ENCODE results near the gene FLT4. TPM values are rescaled to one million over a fixed set of nuclear protein-coding genes. Genes with fewer than 3 reads are reported as not detected.
A peak's percentile ranks its signal among the peaks of the same experiment; 100 is the strongest.

FLT4 gene
- total and polyA plus RNA-seq, 9 of the 15 experiments (the other 6 are each of a cell fraction or from before 2014, with no cell fraction given): 0.01 to 0.42 (median 0.14) TPM; not detected in 2

DNA sequence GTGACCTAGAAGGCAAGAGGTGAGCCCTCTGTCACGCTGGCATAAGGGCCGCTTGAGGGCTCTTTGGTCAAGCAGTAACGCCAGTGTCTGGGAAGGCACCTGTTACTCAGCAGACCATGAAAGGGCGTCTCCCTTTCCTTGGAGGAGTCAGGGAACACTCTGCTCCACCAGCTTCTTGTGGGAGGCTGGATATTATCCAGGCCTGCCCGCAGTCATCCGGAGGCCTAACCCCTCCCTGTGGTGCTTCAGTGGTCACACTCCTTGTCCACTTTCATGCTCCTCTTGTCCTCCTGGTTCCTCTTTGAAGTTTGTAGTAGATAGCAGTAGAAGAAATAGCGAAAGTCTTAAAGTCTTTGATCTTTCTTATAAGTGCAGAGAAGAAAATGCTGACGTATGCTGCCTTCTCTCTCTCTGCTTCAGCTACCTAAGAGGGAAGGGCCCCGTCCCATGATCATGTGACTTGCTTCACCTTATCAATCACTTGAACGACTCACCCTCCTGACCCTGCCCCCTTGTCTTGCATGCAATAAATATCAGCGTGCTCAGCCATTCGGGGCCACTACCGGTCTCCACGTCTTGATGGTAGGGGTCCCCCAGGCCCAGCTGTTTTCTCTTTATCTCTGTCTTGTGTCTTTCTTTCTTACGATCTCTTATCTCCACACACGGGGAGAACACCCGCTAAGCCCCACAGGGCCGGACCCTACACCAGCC is 41.4 kb downstream of the FLT4 start (continued):
- TF ChIP-seq NR4A1 (CRISPR knock-in tag; IDR thresholded peaks at IDR 0.05) (no peak), NR4A1 (tag; IDR thresholded peaks at IDR 0.05) (no peak), NEUROD1 (IDR thresholded peaks at IDR 0.05; ENCODE audit: borderline replicate concordance, low read depth, low read length, partially characterized antibody) (no peak), ZNF324 (CRISPR knock-in tag; IDR thresholded peaks at IDR 0.05) (no peak), ZNF668 (CRISPR knock-in tag; IDR thresholded peaks at IDR 0.05) (no peak), ILF3 (IDR thresholded peaks at IDR 0.05; ENCODE audit: borderline replicate concordance) (no peak), LEF1 (IDR thresholded peaks at IDR 0.05) (peak; percentile 62; the same call in 1 of the 2 replicates), CBFA2T2 (conservative IDR thresholded peaks at IDR 0.05) (0 out of 2 replicates have a peak, but pooled peaks have one; percentile 20), ZNF232 (CRISPR knock-in tag; IDR thresholded peaks at IDR 0.05) (no peak), ZNF239 (CRISPR knock-in tag; IDR thresholded peaks at IDR 0.05) (no peak), ZNF586 (CRISPR knock-in tag; conservative IDR thresholded peaks at IDR 0.05) (no peak), MBD2 (IDR thresholded peaks at IDR 0.05; ENCODE audit: borderline replicate concordance, low read depth) (no peak), ZNF263 (CRISPR knock-in tag; IDR thresholded peaks at IDR 0.05; ENCODE audit: borderline replicate concordance) (peak; percentile 71; the same call in 1 of the 2 replicates), HSF4 (CRISPR knock-in tag; IDR thresholded peaks at IDR 0.05; ENCODE audit: borderline replicate concordance) (no peak), TCF7 (IDR thresholded peaks at IDR 0.05; ENCODE audit: borderline replicate concordance) (no peak), BACH1 (tag; IDR thresholded peaks at IDR 0.05) (no peak), ZFX (CRISPR knock-in tag; IDR thresholded peaks at IDR 0.05) (peak; percentile 32; the same call in 1 of the 2 replicates), ADNP (tag; IDR thresholded peaks at IDR 0.05) (no peak), SAFB2 (IDR thresholded peaks at IDR 0.05; ENCODE audit: borderline replicate concordance, low read depth, low read length, severe bottlenecking) (no peak), GABPB2 (CRISPR knock-in tag; conservative IDR thresholded peaks at IDR 0.05) (no peak), RAD51 (IDR thresholded peaks at IDR 0.05; ENCODE audit: borderline replicate concordance, low read depth) (peak; percentile 67), ZNF583 (CRISPR knock-in tag; IDR thresholded peaks at IDR 0.05) (no peak), ZNF785 (CRISPR knock-in tag; IDR thresholded peaks at IDR 0.05) (no peak)
- TF ChIP-seq, protein P1, sequence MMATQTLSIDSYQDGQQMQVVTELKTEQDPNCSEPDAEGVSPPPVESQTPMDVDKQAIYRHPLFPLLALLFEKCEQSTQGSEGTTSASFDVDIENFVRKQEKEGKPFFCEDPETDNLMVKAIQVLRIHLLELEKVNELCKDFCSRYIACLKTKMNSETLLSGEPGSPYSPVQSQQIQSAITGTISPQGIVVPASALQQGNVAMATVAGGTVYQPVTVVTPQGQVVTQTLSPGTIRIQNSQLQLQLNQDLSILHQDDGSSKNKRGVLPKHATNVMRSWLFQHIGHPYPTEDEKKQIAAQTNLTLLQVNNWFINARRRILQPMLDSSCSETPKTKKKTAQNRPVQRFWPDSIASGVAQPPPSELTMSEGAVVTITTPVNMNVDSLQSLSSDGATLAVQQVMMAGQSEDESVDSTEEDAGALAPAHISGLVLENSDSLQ (IDR thresholded peaks at IDR 0.05): peak; percentile 53
- TF ChIP-seq, protein P2, sequence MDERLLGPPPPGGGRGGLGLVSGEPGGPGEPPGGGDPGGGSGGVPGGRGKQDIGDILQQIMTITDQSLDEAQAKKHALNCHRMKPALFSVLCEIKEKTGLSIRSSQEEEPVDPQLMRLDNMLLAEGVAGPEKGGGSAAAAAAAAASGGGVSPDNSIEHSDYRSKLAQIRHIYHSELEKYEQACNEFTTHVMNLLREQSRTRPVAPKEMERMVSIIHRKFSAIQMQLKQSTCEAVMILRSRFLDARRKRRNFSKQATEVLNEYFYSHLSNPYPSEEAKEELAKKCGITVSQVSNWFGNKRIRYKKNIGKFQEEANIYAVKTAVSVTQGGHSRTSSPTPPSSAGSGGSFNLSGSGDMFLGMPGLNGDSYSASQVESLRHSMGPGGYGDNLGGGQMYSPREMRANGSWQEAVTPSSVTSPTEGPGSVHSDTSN (CRISPR knock-in tag; IDR thresholded peaks at IDR 0.05; ENCODE audit: low read depth): no peak
- TF ChIP-seq, protein P2 (tag; conservative IDR thresholded peaks at IDR 0.05; ENCODE audit: low read depth): peak; percentile 50; the same call in 1 of the 2 replicates
